ENCODE results near the gene NT5DC3.

NT5DC3 gene

DNA sequence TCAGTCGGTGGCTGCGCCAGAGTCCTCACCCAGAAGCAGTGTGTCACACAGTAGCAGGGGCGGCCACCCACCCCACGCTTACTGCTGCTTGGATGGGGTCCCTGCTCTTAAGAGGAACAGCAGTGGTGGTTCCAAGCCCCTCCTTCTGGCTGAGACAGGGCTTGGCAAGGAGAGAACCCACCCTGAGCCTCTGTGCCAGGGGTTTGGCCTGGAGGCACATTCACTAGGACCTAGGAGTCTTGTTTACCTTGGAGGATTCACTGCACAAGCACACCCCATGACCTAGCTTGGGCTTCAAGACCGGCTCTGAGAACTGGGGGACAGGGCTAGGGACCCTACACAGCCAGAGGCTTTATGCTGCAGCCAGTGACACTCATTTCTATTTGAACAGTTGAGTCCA lies 78.6 kb downstream of the NT5DC3 start:
- H3K4me3 ChIP-seq (ENCODE audit: low read depth, low read length): no peak overlapping the region
- H3K36me3 ChIP-seq (ENCODE audit: control insufficient read depth, insufficient read depth, low read length): peaks cover 11% of the 10 kb centered on the region; the same call in 1 of the 2 replicates
- H3K4me1 ChIP-seq (ENCODE audit: control insufficient read depth, insufficient read depth, low read length): no peaks in the 10 kb centered on the region
- no peak overlapping the region for H3K27ac ChIP-seq (ENCODE audit: low read depth, low read length)
- no peaks in the 10 kb centered on the region for H3K27me3 ChIP-seq (ENCODE audit: control insufficient read depth, insufficient read depth, low read length)
- no peaks in the 10 kb centered on the region for H3K9me3 ChIP-seq (ENCODE audit: control insufficient read depth, insufficient read depth, low read length)
- no peak overlapping the region for H3K9ac ChIP-seq (ENCODE audit: low read depth, low read length)

DNA sequence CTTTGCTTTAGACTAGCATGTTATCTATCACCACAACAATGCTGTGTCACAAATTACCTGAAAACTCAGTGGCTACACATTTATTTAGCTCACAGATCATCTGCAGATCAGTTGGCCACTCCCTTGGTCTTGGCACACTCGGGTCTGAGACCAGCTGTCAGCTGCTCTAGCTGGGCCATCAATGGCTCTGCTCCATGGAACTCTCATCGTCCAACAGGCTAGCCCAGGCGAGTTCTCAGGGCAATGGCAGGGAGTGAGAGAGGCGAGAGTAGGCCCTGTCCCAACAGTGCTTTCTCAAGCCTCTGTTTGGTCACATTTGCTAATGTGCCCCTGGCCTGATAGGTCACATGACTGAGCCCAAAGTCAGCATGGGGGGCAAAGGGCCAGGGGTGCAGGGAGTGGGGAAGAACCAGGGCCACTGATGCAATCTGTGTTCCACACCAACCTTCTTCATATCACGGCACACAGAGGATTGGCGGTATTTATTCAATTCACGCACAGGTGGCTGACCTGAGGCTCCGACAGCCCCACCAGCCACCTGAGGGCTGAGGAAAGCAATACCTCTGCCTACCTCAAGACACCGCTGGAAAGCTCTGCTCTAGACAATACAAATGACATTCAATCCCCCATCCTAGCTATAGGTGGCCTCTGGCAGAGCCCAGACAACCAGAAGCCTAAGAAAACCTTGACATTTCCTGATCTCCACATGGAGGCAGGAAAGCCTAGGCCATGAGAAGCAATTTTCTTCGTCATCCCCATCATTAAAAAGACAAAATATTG lies 82.5 kb downstream of the NT5DC3 start:
- Histone ChIP-seq H3K36me3 (ENCODE audit: control insufficient read depth, insufficient read depth, low read length) (0 out of 2 replicates have a peak, but pooled peaks cover 4% of the 10 kb centered on the region), H3K27ac (ENCODE audit: low read depth, low read length) (no peak overlapping the region), H3K9me3 (ENCODE audit: control insufficient read depth, insufficient read depth, low read length) (no peaks in the 10 kb centered on the region), H3K27me3 (ENCODE audit: control insufficient read depth, insufficient read depth, low read length) (no peaks in the 10 kb centered on the region), H3K4me3 (ENCODE audit: low read depth, low read length) (no peak overlapping the region), H3K9ac (ENCODE audit: low read depth, low read length) (no peak overlapping the region), H3K4me1 (ENCODE audit: control insufficient read depth, insufficient read depth, low read length) (no peaks in the 10 kb centered on the region)

- no peaks in the 10 kb centered on the region for H3K4me1 ChIP-seq (ENCODE audit: control insufficient read depth, insufficient read depth, low read length)
- H3K4me3 ChIP-seq (ENCODE audit: low read depth, low read length): no peak overlapping the region
- no peak overlapping the region for H3K27ac ChIP-seq (ENCODE audit: low read depth, low read length)
- no peaks in the 10 kb centered on the region for H3K27me3 ChIP-seq (ENCODE audit: control insufficient read depth, insufficient read depth, low read length)
- no peaks in the 10 kb centered on the region for H3K9me3 ChIP-seq (ENCODE audit: control insufficient read depth, insufficient read depth, low read length)
- H3K9ac ChIP-seq (ENCODE audit: low read depth, low read length): no peak overlapping the region
- no peaks in the 10 kb centered on the region for H3K36me3 ChIP-seq (ENCODE audit: control insufficient read depth, insufficient read depth, low read length)
Observed at GRCh38 chr12:103757248-103757647, 83.8 kb downstream of the NT5DC3 start.

GRCh38 chr12:103756443-103756842 lies 84.6 kb downstream of the NT5DC3 start:
- Histone ChIP-seq H3K36me3 (ENCODE audit: control insufficient read depth, insufficient read depth, low read length) (no peaks in the 10 kb centered on the region), H3K4me3 (ENCODE audit: low read depth, low read length) (no peak overlapping the region), H3K4me1 (ENCODE audit: control insufficient read depth, insufficient read depth, low read length) (no peaks in the 10 kb centered on the region), H3K27ac (ENCODE audit: low read depth, low read length) (no peak overlapping the region), H3K9ac (ENCODE audit: low read depth, low read length) (no peak overlapping the region), H3K9me3 (ENCODE audit: control insufficient read depth, insufficient read depth, low read length) (no peaks in the 10 kb centered on the region), H3K27me3 (ENCODE audit: control insufficient read depth, insufficient read depth, low read length) (no peaks in the 10 kb centered on the region)

GRCh38 chr12:103755425-103755824 lies 85.6 kb downstream of the NT5DC3 start:
- H3K9me3 ChIP-seq (ENCODE audit: control insufficient read depth, insufficient read depth, low read length): no peaks in the 10 kb centered on the region
- H3K4me1 ChIP-seq (ENCODE audit: control insufficient read depth, insufficient read depth, low read length): no peaks in the 10 kb centered on the region
- H3K27ac ChIP-seq (ENCODE audit: low read depth, low read length): no peak overlapping the region
- no peak overlapping the region for H3K4me3 ChIP-seq (ENCODE audit: low read depth, low read length)
- H3K36me3 ChIP-seq (ENCODE audit: control insufficient read depth, insufficient read depth, low read length): no peaks in the 10 kb centered on the region
- H3K9ac ChIP-seq (ENCODE audit: low read depth, low read length): no peak overlapping the region
- no peaks in the 10 kb centered on the region for H3K27me3 ChIP-seq (ENCODE audit: control insufficient read depth, insufficient read depth, low read length)

DNA sequence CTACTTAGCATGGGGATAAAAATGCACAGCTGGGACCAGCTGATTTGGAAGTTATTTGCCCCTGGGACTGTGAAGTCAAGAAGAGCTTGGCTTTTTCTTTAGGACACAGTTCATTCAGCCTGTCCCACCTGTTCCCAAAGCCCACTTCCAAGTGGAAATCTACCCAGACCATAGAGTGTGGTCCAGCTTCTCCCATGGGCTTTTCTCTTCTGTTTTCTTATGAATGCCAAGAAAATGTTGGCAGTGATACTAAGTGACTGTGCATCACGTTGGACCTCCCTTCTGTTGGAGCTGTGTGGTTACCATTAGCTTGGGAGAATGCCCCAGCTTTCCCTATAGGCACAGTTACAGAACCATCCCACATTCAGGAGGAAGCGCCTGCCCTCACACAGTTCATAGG lies 89.4 kb downstream of the NT5DC3 start:
- H3K36me3 ChIP-seq (ENCODE audit: control insufficient read depth, insufficient read depth, low read length): no peaks in the 10 kb centered on the region
- no peak overlapping the region for H3K27ac ChIP-seq (ENCODE audit: low read depth, low read length)
- no peaks in the 10 kb centered on the region for H3K9me3 ChIP-seq (ENCODE audit: control insufficient read depth, insufficient read depth, low read length)
- no peak overlapping the region for H3K9ac ChIP-seq (ENCODE audit: low read depth, low read length)
- no peaks in the 10 kb centered on the region for H3K27me3 ChIP-seq (ENCODE audit: control insufficient read depth, insufficient read depth, low read length)
- H3K4me3 ChIP-seq (ENCODE audit: low read depth, low read length): no peak overlapping the region
- no peaks in the 10 kb centered on the region for H3K4me1 ChIP-seq (ENCODE audit: control insufficient read depth, insufficient read depth, low read length)

GRCh38 chr12:103751171-103751570 lies 89.9 kb downstream of the NT5DC3 start:
- H3K27me3 ChIP-seq (ENCODE audit: control insufficient read depth, insufficient read depth, low read length): no peaks in the 10 kb centered on the region
- H3K27ac ChIP-seq (ENCODE audit: low read depth, low read length): no peak overlapping the region
- H3K36me3 ChIP-seq (ENCODE audit: control insufficient read depth, insufficient read depth, low read length): no peaks in the 10 kb centered on the region
- H3K9ac ChIP-seq (ENCODE audit: low read depth, low read length): no peak overlapping the region
- no peaks in the 10 kb centered on the region for H3K9me3 ChIP-seq (ENCODE audit: control insufficient read depth, insufficient read depth, low read length)
- no peaks in the 10 kb centered on the region for H3K4me1 ChIP-seq (ENCODE audit: control insufficient read depth, insufficient read depth, low read length)
- H3K4me3 ChIP-seq (ENCODE audit: low read depth, low read length): no peak overlapping the region

- no peak overlapping the region for H3K9ac ChIP-seq (ENCODE audit: low read depth, low read length)
- no peak overlapping the region for H3K27ac ChIP-seq (ENCODE audit: low read depth, low read length)
- no peaks in the 10 kb centered on the region for H3K36me3 ChIP-seq (ENCODE audit: control insufficient read depth, insufficient read depth, low read length)
- no peaks in the 10 kb centered on the region for H3K4me1 ChIP-seq (ENCODE audit: control insufficient read depth, insufficient read depth, low read length)
- H3K27me3 ChIP-seq (ENCODE audit: control insufficient read depth, insufficient read depth, low read length): no peaks in the 10 kb centered on the region
- H3K4me3 ChIP-seq (ENCODE audit: low read depth, low read length): no peak overlapping the region
- H3K9me3 ChIP-seq (ENCODE audit: control insufficient read depth, insufficient read depth, low read length): no peaks in the 10 kb centered on the region
Observed at GRCh38 chr12:103748875-103749274, 92.2 kb downstream of the NT5DC3 start.

DNA sequence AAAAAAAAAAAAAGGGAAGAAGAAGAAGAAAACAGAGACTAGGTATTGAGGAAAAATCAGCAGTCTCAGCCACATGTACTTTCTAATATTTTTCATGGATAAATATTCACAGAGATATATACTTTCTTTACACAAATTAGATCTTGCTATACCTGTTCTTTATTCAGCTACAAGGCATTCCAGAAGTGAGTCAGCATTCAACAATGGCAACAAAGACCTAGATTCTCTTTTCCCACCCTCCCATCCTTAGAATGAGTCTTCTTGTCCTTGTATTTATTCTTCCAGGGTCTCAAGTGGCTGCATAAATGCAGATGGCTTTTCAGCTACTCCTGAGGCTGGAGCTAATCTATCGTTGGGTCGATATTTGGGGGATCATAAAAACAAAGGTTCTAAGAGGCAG lies 93.0 kb downstream of the NT5DC3 start:
- no peaks in the 10 kb centered on the region for H3K36me3 ChIP-seq (ENCODE audit: control insufficient read depth, insufficient read depth, low read length)
- H3K4me3 ChIP-seq (ENCODE audit: low read depth, low read length): no peak overlapping the region
- H3K4me1 ChIP-seq (ENCODE audit: control insufficient read depth, insufficient read depth, low read length): no peaks in the 10 kb centered on the region
- H3K9ac ChIP-seq (ENCODE audit: low read depth, low read length): no peak overlapping the region
- no peak overlapping the region for H3K27ac ChIP-seq (ENCODE audit: low read depth, low read length)
- H3K9me3 ChIP-seq (ENCODE audit: control insufficient read depth, insufficient read depth, low read length): no peaks in the 10 kb centered on the region
- no peaks in the 10 kb centered on the region for H3K27me3 ChIP-seq (ENCODE audit: control insufficient read depth, insufficient read depth, low read length)

DNA sequence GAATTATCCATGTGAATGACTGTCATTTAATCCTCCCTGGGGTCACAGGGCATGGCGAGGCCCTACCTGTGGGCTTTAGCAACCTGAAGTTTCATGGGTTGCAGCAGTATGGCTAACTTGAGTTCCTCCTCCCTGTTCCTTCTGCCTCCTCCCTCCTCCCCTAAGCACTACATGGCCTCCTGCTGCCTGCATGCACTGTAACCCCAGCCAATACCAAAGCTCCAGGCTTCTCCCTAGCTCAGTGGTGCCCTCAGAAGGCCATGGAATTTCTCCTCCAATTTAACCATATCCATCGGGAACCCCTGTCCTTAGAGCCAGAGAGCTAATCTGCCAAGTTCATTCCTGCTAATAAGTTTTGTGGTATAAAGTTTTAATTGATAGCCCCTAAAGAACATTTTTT lies 95.1 kb downstream of the NT5DC3 start:
- Histone ChIP-seq H3K27me3 (ENCODE audit: control insufficient read depth, insufficient read depth, low read length) (no peaks in the 10 kb centered on the region), H3K9ac (ENCODE audit: low read depth, low read length) (no peak overlapping the region), H3K36me3 (ENCODE audit: control insufficient read depth, insufficient read depth, low read length) (no peaks in the 10 kb centered on the region), H3K4me3 (ENCODE audit: low read depth, low read length) (no peak overlapping the region), H3K9me3 (ENCODE audit: control insufficient read depth, insufficient read depth, low read length) (no peaks in the 10 kb centered on the region), H3K4me1 (ENCODE audit: control insufficient read depth, insufficient read depth, low read length) (no peaks in the 10 kb centered on the region), H3K27ac (ENCODE audit: low read depth, low read length) (no peak overlapping the region)

DNA sequence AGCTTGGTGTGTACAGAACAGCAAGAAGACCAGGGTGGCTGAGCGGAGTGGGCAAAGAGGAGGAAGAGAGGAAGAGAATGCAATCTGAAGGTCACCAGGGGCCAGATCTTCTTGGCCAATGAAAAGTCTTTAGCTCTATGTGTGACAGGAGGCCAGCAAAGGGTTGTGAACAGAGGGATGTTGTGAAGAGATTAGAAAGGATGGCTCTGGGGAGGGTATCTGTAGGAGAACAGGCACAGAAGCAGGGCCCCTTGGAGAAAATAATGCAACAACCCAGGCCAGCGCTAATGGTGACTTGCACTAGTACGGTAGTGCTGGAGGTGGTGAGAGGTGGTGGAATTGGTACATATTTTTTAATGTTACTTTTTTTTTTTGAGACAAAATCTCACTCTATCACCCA lies 97.2 kb downstream of the NT5DC3 start:
- H3K27me3 ChIP-seq (ENCODE audit: control insufficient read depth, insufficient read depth, low read length): no peaks in the 10 kb centered on the region
- H3K9me3 ChIP-seq (ENCODE audit: control insufficient read depth, insufficient read depth, low read length): no peaks in the 10 kb centered on the region
- no peak overlapping the region for H3K9ac ChIP-seq (ENCODE audit: low read depth, low read length)
- no peak overlapping the region for H3K27ac ChIP-seq (ENCODE audit: low read depth, low read length)
- H3K36me3 ChIP-seq (ENCODE audit: control insufficient read depth, insufficient read depth, low read length): no peaks in the 10 kb centered on the region
- H3K4me1 ChIP-seq (ENCODE audit: control insufficient read depth, insufficient read depth, low read length): no peaks in the 10 kb centered on the region
- H3K4me3 ChIP-seq (ENCODE audit: low read depth, low read length): no peak overlapping the region
